Common myeloid progenitor, CD34-positive (primary cell): ENCODE measurements around the gene KRTAP22-1.

ENCODE experiments used
- CTCF ChIA-PET: fragments of 350-600 bp; sonication (Branson Sonifier 250); formaldehyde crosslinking; loops from one replicate; lab custom pipeline; 2021; ENCODE audit warnings: antibody characterized with exemption; lab: Charles Lee
- POLR2A ChIA-PET: fragments of 350-600 bp; sonication (Branson Sonifier 250); formaldehyde crosslinking; loops from one replicate; lab custom pipeline; 2021; ENCODE audit warnings: antibody characterized with exemption; lab: Charles Lee
- DNase-seq, 3 donors: peaks; one replicate each; pipeline versions ENCODE4 v3.0.0 to v3.0.0-alpha.2; 2013
- H3K27ac ChIP-seq, 2 experiments: 1 replicate in 1 of 2; 2 replicates in 1 of 2; pipeline ENCODE4 v1.7.0; 2013; ENCODE audit warnings: inconsistent platforms in 2 of 2, low read length in 2 of 2, mild to moderate bottlenecking in 2 of 2, low read depth in 1 of 2, moderate library complexity in 1 of 2; ENCODE audit not compliant: severe bottlenecking in 2 of 2, insufficient read depth in 1 of 2, poor library complexity in 1 of 2
- H3K27me3 ChIP-seq, 5 experiments: replicated peaks in 2 of 5; 1 replicate in 3 of 5; 2 replicates in 2 of 5; pipeline versions ENCODE4 v1.6.1 to v1.7.0; 2013; ENCODE audit warnings: low read length in 4 of 5, mild to moderate bottlenecking in 2 of 5, moderate library complexity in 2 of 5, inconsistent platforms in 1 of 5; ENCODE audit not compliant: insufficient read depth in 5 of 5, control insufficient read depth in 4 of 5
- H3K36me3 ChIP-seq, 4 experiments: 1 replicate in 2 of 4; 2 replicates in 2 of 4; pipeline versions ENCODE4 v1.6.1 to v1.7.0; 2013; ENCODE audit warnings: low read length in 3 of 4, control low read depth in 1 of 4, mild to moderate bottlenecking in 1 of 4; ENCODE audit not compliant: control insufficient read depth in 4 of 4, insufficient read depth in 4 of 4
- H3K4me1 ChIP-seq, 4 experiments: 1 replicate in 3 of 4; 2 replicates in 1 of 4; pipeline versions ENCODE4 v1.6.1 to v1.7.1; 2013; ENCODE audit warnings: low read length in 3 of 4, mild to moderate bottlenecking in 3 of 4, control low read depth in 1 of 4, inconsistent platforms in 1 of 4, moderate library complexity in 1 of 4; ENCODE audit not compliant: control insufficient read depth in 4 of 4, insufficient read depth in 4 of 4; ENCODE audit errors: control extremely low read depth in 1 of 4
- H3K4me3 ChIP-seq, 7 experiments: 1 replicate in 4 of 7; 2 replicates in 3 of 7; pipeline versions ENCODE4 v1.5.1 to v1.7.0; 2013; ENCODE audit warnings: mild to moderate bottlenecking in 7 of 7, low read length in 6 of 7, moderate library complexity in 6 of 7, inconsistent platforms in 2 of 7, low read depth in 2 of 7, control low read depth in 1 of 7; ENCODE audit not compliant: insufficient read depth in 4 of 7, control insufficient read depth in 1 of 7; ENCODE audit errors: extremely low read depth in 1 of 7
- H3K9me3 ChIP-seq, 5 experiments: 1 replicate in 4 of 5; 2 replicates in 1 of 5; pipeline versions ENCODE4 v1.6.1 to v1.7.1; 2013; ENCODE audit warnings: low read length in 4 of 5, mild to moderate bottlenecking in 2 of 5, inconsistent platforms in 1 of 5, low read depth in 1 of 5, moderate library complexity in 1 of 5; ENCODE audit not compliant: control insufficient read depth in 4 of 5, insufficient read depth in 2 of 5; ENCODE audit errors: control extremely low read depth in 1 of 5
- WGBS: methylation state at CpG from one replicate; pipeline ENCODE4 v1.1.5; 2013; ENCODE audit not compliant: insufficient coverage; 5-methylcytosine and 5-hydroxymethylcytosine counted together

The KRTAP22-1 gene

GRCh38 chr21:30567617-30568016, 33.3 kb upstream of the KRTAP22-1 start:
- H3K4me1 ChIP-seq, result no peaks in the 10 kb centered on the region
- H3K36me3 ChIP-seq, result no peaks in the 10 kb centered on the region
- no peak overlapping the region for H3K27ac ChIP-seq
- H3K4me3 ChIP-seq, result no peak overlapping the region
- no peak for DNase-seq
- ChIA-PET CTCF (no interaction called here), POLR2A (no interaction called here)
- no peaks in the 10 kb centered on the region for H3K27me3 ChIP-seq
- H3K9me3 ChIP-seq, result no peaks in the 10 kb centered on the region

- DNase-seq, result no peak
- no peaks in the 10 kb centered on the region for H3K4me1 ChIP-seq
- ChIA-PET POLR2A (no interaction called here), CTCF (no interaction called here)
- H3K36me3 ChIP-seq, result no peaks in the 10 kb centered on the region
- no peak overlapping the region for H3K4me3 ChIP-seq
- H3K27ac ChIP-seq, result no peak overlapping the region
- no peaks in the 10 kb centered on the region for H3K27me3 ChIP-seq
- H3K9me3 ChIP-seq, result no peaks in the 10 kb centered on the region
Observed at GRCh38 chr21:30577766-30578165, 23.1 kb upstream of the KRTAP22-1 start.

DNA sequence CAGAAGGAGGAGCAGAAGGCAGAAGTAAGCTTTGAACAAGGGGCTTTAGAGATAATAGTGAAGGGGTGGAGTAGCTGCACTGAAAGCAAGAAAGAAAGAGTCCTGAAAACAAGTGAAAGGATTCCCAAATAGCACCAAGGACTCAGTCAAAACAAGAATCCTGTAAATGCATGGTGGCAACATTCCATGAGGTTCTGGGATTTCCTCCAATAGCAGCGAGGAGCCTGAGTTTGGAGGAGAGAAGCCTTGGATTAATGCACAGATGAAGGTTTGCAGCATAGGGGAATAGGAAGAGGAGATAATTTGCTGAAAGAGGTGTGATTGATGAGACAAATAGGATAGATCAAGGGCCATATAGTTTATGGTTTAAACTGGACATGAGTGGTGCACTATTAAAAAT, 21.5 kb upstream of the KRTAP22-1 start:
- DNase-seq, result no peak
- H3K4me3 ChIP-seq, result no peak overlapping the region
- CTCF ChIA-PET, result no interaction called here
- H3K36me3 ChIP-seq, result no peaks in the 10 kb centered on the region
- no peaks in the 10 kb centered on the region for H3K4me1 ChIP-seq
- H3K9me3 ChIP-seq, result no peaks in the 10 kb centered on the region
- H3K27ac ChIP-seq, result no peak overlapping the region
- POLR2A ChIA-PET, result no interaction called here
- H3K27me3 ChIP-seq, result no peaks in the 10 kb centered on the region
- 93% methylated on average over 1 of the region's 1 CpG for WGBS

DNA sequence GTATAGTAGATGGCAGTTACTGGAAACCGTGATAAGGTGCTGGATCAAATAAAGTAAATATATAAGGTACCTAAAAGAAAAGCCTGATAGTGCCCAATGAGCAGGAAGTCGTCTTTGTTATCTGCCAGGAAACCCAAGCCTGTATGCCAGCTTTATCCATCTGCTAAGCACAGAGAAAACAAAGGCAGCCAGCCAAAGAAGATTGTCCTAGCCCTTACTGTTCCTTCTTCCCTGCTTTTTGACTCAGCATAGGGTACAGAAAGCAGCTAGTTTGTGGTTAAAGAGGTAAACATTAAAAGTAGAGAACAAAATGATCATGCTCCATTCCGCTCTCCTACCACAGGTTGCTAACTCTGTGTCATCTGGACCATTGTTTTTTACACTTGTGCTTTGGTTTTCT, 20.8 kb upstream of the KRTAP22-1 start:
- H3K36me3 ChIP-seq, result no peaks in the 10 kb centered on the region
- no peaks in the 10 kb centered on the region for H3K4me1 ChIP-seq
- 57% methylated on average over 2 of the region's 3 CpGs for WGBS
- no peak overlapping the region for H3K27ac ChIP-seq
- POLR2A ChIA-PET, result no interaction called here
- CTCF ChIA-PET, result no interaction called here
- H3K9me3 ChIP-seq, result no peaks in the 10 kb centered on the region
- no peak overlapping the region for H3K4me3 ChIP-seq
- no peaks in the 10 kb centered on the region for H3K27me3 ChIP-seq
- no peak for DNase-seq

- H3K4me1 ChIP-seq, result no peaks in the 10 kb centered on the region
- no peaks in the 10 kb centered on the region for H3K36me3 ChIP-seq
- no CpG with 5 or more reads among the region's 1 CpG for WGBS
- ChIA-PET CTCF (no interaction called here), POLR2A (no interaction called here)
- no peak for DNase-seq
- H3K9me3 ChIP-seq, result no peaks in the 10 kb centered on the region
- H3K27ac ChIP-seq, result no peak overlapping the region
- H3K27me3 ChIP-seq, result no peaks in the 10 kb centered on the region
- no peak overlapping the region for H3K4me3 ChIP-seq
Observed at GRCh38 chr21:30582870-30583269, 18.0 kb upstream of the KRTAP22-1 start.

DNA sequence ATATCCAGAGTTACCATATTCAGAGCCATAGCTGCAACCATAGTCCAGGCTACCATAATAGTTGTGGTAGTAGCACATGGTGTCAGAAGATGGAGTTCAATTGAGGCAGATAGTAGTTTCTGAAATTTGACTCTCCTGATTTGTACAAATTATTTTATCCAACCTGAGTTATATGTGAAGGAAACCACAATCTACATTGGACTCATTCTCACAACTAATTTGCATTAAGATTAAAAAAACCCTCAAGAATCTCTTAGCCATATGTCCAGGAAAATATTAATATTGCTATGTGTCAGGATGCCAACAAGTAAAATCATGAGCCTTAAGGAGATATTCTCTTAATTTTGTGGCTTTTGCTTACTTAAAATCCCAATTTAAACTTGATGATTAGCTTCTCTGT, 10.6 kb upstream of the KRTAP22-1 start, which contains the start of gene KRTAP22-2:
Gene KRTAP22-2 (minus strand): TSS at position 101 of the 400 bp plus-strand sequence.
- ChIA-PET CTCF (no interaction called here), POLR2A (no interaction called here)
- no peaks in the 10 kb centered on the region for H3K36me3 ChIP-seq

DNA sequence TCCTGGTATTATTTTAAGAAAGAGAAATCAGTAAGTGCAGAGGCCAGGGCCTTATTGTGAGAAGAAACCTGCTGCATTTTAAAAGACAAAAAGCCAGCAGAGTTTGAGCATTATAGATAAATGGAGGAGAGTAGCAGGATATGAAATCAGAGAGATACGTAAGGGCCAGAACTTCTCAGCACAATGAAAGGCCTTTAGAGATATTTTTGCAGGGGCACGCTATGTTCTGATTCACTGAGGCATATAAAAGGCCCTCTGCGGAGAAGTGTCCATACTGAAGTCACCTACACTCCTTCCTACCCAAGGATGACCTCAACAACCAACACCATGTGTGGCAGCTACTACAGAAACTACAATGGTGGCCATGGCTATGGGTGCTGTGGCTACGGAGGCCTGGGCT, 8.7 kb upstream of the KRTAP22-1 start, which contains the start of gene KRTAP6-3:
Gene KRTAP6-3 (plus strand): TSS at position 301 of the 400 bp plus-strand sequence. CDS start 6 bp downstream, at position 307.
- Histone ChIP-seq H3K9me3 (no peaks in the 10 kb centered on the region), H3K4me1 (no peaks in the 10 kb centered on the region), H3K27ac (no peak within 1 kb of the TSS), H3K27me3 (no peaks in the 10 kb centered on the region), H3K36me3 (no peaks in the 10 kb centered on the region), H3K4me3 (no peak within 1 kb of the TSS)
- no peak for DNase-seq
- ChIA-PET POLR2A (no interaction called here), CTCF (no interaction called here)
- WGBS, result 96% methylated on average over 3 of the region's 4 CpGs

More for the DNA sequence above, 10.6 kb upstream of the KRTAP22-1 start, which contains the start of gene KRTAP22-2:
- DNase-seq, result no peak
- Histone ChIP-seq H3K4me3 (no peak within 1 kb of the TSS), H3K27me3 (no peaks in the 10 kb centered on the region), H3K27ac (no peak within 1 kb of the TSS), H3K9me3 (no peaks in the 10 kb centered on the region), H3K4me1 (no peaks in the 10 kb centered on the region)
